Measurements from ENCODE around the gene SERGEF.
A peak's percentile ranks its signal among the peaks of the same experiment; 100 is the strongest.
"Not testable (repeated sequence)": the region's sequence is repeated elsewhere in the genome, so short reads cannot be mapped to it uniquely, and the experiment has no call there.

SERGEF gene

GRCh38 chr11:17914957-17915356 is 97.9 kb downstream of the SERGEF start:
- no peak for DNase-seq (ENCODE audit: low read depth, low spot score)
- H3K27ac ChIP-seq (ENCODE audit: low read length) = no peak overlapping the region
- H3K36me3 ChIP-seq (ENCODE audit: control insufficient read depth, insufficient read depth, low read length) = no peaks in the 10 kb centered on the region
- H3K4me3 ChIP-seq (ENCODE audit: low read length) = no peak overlapping the region
- H3K27me3 ChIP-seq (ENCODE audit: control insufficient read depth, insufficient read depth, low read length) = no peaks in the 10 kb centered on the region
- WGBS (ENCODE audit: insufficient coverage, insufficient read length) = no CpG with 5 or more reads among the region's 4 CpGs
- peaks cover 3% of the 10 kb centered on the region; the same call in 1 of the 2 replicates for H3K4me1 ChIP-seq (ENCODE audit: control insufficient read depth, insufficient read depth, low read length)
- H3K9me3 ChIP-seq (ENCODE audit: control insufficient read depth, insufficient read depth, low read length) = no peaks in the 10 kb centered on the region

- H3K36me3 ChIP-seq (ENCODE audit: control insufficient read depth, insufficient read depth, low read length) = no peaks in the 10 kb centered on the region
- H3K27me3 ChIP-seq (ENCODE audit: control insufficient read depth, insufficient read depth, low read length) = no peaks in the 10 kb centered on the region
- no peak for DNase-seq (ENCODE audit: low read depth, low spot score)
- WGBS (ENCODE audit: insufficient coverage, insufficient read length) = no CpG with 5 or more reads among the region's 1 CpG
- H3K4me3 ChIP-seq (ENCODE audit: low read length) = no peak overlapping the region
- H3K9me3 ChIP-seq (ENCODE audit: control insufficient read depth, insufficient read depth, low read length) = no peaks in the 10 kb centered on the region
- peaks cover 4% of the 10 kb centered on the region; the same call in 1 of the 2 replicates for H3K4me1 ChIP-seq (ENCODE audit: control insufficient read depth, insufficient read depth, low read length)
- no peak overlapping the region for H3K27ac ChIP-seq (ENCODE audit: low read length)
These were observed 105.8 kb downstream of the SERGEF start for GRCh38 chr11:17907046-17907445.

GRCh38 chr11:17906436-17906835 is 106.4 kb downstream of the SERGEF start:
- Histone ChIP-seq H3K27ac (ENCODE audit: low read length) (no peak overlapping the region), H3K4me1 (ENCODE audit: control insufficient read depth, insufficient read depth, low read length) (peaks cover 4% of the 10 kb centered on the region; the same call in 1 of the 2 replicates), H3K9me3 (ENCODE audit: control insufficient read depth, insufficient read depth, low read length) (no peaks in the 10 kb centered on the region), H3K4me3 (ENCODE audit: low read length) (no peak overlapping the region), H3K27me3 (ENCODE audit: control insufficient read depth, insufficient read depth, low read length) (no peaks in the 10 kb centered on the region), H3K36me3 (ENCODE audit: control insufficient read depth, insufficient read depth, low read length) (no peaks in the 10 kb centered on the region)
- peak; percentile 43 for DNase-seq (ENCODE audit: low read depth, low spot score)
- no CpG with 5 or more reads among the region's 7 CpGs for WGBS (ENCODE audit: insufficient coverage, insufficient read length)

- no peak overlapping the region for H3K27ac ChIP-seq (ENCODE audit: low read length)
- no peak overlapping the region for H3K4me3 ChIP-seq (ENCODE audit: low read length)
- no peaks in the 10 kb centered on the region for H3K27me3 ChIP-seq (ENCODE audit: control insufficient read depth, insufficient read depth, low read length)
- no peaks in the 10 kb centered on the region for H3K9me3 ChIP-seq (ENCODE audit: control insufficient read depth, insufficient read depth, low read length)
- DNase-seq (ENCODE audit: low read depth, low spot score) = no peak
- H3K4me1 ChIP-seq (ENCODE audit: control insufficient read depth, insufficient read depth, low read length) = peaks cover 4% of the 10 kb centered on the region; the same call in 1 of the 2 replicates
- H3K36me3 ChIP-seq (ENCODE audit: control insufficient read depth, insufficient read depth, low read length) = no peaks in the 10 kb centered on the region
These were observed 107.4 kb downstream of the SERGEF start for GRCh38 chr11:17905477-17905876.

GRCh38 chr11:17901481-17901880 is 111.4 kb downstream of the SERGEF start:
- Histone ChIP-seq H3K27me3 (ENCODE audit: control insufficient read depth, insufficient read depth, low read length) (no peaks in the 10 kb centered on the region), H3K9me3 (ENCODE audit: control insufficient read depth, insufficient read depth, low read length) (no peaks in the 10 kb centered on the region), H3K4me3 (ENCODE audit: low read length) (no peak overlapping the region), H3K36me3 (ENCODE audit: control insufficient read depth, insufficient read depth, low read length) (no peaks in the 10 kb centered on the region), H3K4me1 (ENCODE audit: control insufficient read depth, insufficient read depth, low read length) (peaks cover 3% of the 10 kb centered on the region; the same call in 1 of the 2 replicates), H3K27ac (ENCODE audit: low read length) (no peak overlapping the region)
- no CpG with 5 or more reads among the region's 2 CpGs for WGBS (ENCODE audit: insufficient coverage, insufficient read length)
- no peak for DNase-seq (ENCODE audit: low read depth, low spot score)

GRCh38 chr11:17898782-17899181 is 114.1 kb downstream of the SERGEF start:
- H3K27me3 ChIP-seq (ENCODE audit: control insufficient read depth, insufficient read depth, low read length) = no peaks in the 10 kb centered on the region
- H3K27ac ChIP-seq (ENCODE audit: low read length) = no peak overlapping the region
- no peak for DNase-seq (ENCODE audit: low read depth, low spot score)
- no peaks in the 10 kb centered on the region for H3K9me3 ChIP-seq (ENCODE audit: control insufficient read depth, insufficient read depth, low read length)
- H3K4me3 ChIP-seq (ENCODE audit: low read length) = no peak overlapping the region
- no CpG with 5 or more reads among the region's 3 CpGs for WGBS (ENCODE audit: insufficient coverage, insufficient read length)
- no peaks in the 10 kb centered on the region for H3K36me3 ChIP-seq (ENCODE audit: control insufficient read depth, insufficient read depth, low read length)
- H3K4me1 ChIP-seq (ENCODE audit: control insufficient read depth, insufficient read depth, low read length) = no peaks in the 10 kb centered on the region

- Histone ChIP-seq H3K4me3 (ENCODE audit: low read length) (no peak overlapping the region), H3K4me1 (ENCODE audit: control insufficient read depth, insufficient read depth, low read length) (no peaks in the 10 kb centered on the region), H3K36me3 (ENCODE audit: control insufficient read depth, insufficient read depth, low read length) (no peaks in the 10 kb centered on the region), H3K27me3 (ENCODE audit: control insufficient read depth, insufficient read depth, low read length) (no peaks in the 10 kb centered on the region), H3K9me3 (ENCODE audit: control insufficient read depth, insufficient read depth, low read length) (no peaks in the 10 kb centered on the region), H3K27ac (ENCODE audit: low read length) (no peak overlapping the region)
- DNase-seq (ENCODE audit: low read depth, low spot score) = no peak
- WGBS (ENCODE audit: insufficient coverage, insufficient read length) = no CpG with 5 or more reads among the region's 1 CpG
These were observed 114.8 kb downstream of the SERGEF start for GRCh38 chr11:17898071-17898470.

GRCh38 chr11:17897495-17897894 is 115.4 kb downstream of the SERGEF start:
- DNase-seq (ENCODE audit: low read depth, low spot score) = no peak
- H3K4me1 ChIP-seq (ENCODE audit: control insufficient read depth, insufficient read depth, low read length) = no peaks in the 10 kb centered on the region
- H3K4me3 ChIP-seq (ENCODE audit: low read length) = no peak overlapping the region
- H3K9me3 ChIP-seq (ENCODE audit: control insufficient read depth, insufficient read depth, low read length) = no peaks in the 10 kb centered on the region
- WGBS (ENCODE audit: insufficient coverage, insufficient read length) = no CpG with 5 or more reads among the region's 1 CpG
- H3K27ac ChIP-seq (ENCODE audit: low read length) = no peak overlapping the region
- H3K27me3 ChIP-seq (ENCODE audit: control insufficient read depth, insufficient read depth, low read length) = no peaks in the 10 kb centered on the region
- no peaks in the 10 kb centered on the region for H3K36me3 ChIP-seq (ENCODE audit: control insufficient read depth, insufficient read depth, low read length)

- H3K4me1 ChIP-seq (ENCODE audit: control insufficient read depth, insufficient read depth, low read length); H3K4me3 ChIP-seq (ENCODE audit: low read length); H3K27ac ChIP-seq (ENCODE audit: low read length); H3K9me3 ChIP-seq (ENCODE audit: control insufficient read depth, insufficient read depth, low read length); H3K27me3 ChIP-seq (ENCODE audit: control insufficient read depth, insufficient read depth, low read length); DNase-seq (ENCODE audit: low read depth, low spot score); H3K36me3 ChIP-seq (ENCODE audit: control insufficient read depth, insufficient read depth, low read length): not testable (repeated sequence)
- 100% methylated on average over 1 of the region's 6 CpGs for WGBS (ENCODE audit: insufficient coverage, insufficient read length)
These were observed 116.2 kb downstream of the SERGEF start for GRCh38 chr11:17896496-17897151.

GRCh38 chr11:17894929-17895658 is 117.8 kb downstream of the SERGEF start:
- Histone ChIP-seq H3K36me3 (ENCODE audit: control insufficient read depth, insufficient read depth, low read length) (no peaks in the 10 kb centered on the region), H3K27ac (ENCODE audit: low read length) (no peak overlapping the region), H3K9me3 (ENCODE audit: control insufficient read depth, insufficient read depth, low read length) (no peaks in the 10 kb centered on the region), H3K4me1 (ENCODE audit: control insufficient read depth, insufficient read depth, low read length) (no peaks in the 10 kb centered on the region), H3K27me3 (ENCODE audit: control insufficient read depth, insufficient read depth, low read length) (no peaks in the 10 kb centered on the region), H3K4me3 (ENCODE audit: low read length) (no peak overlapping the region)
- no CpG with 5 or more reads among the region's 5 CpGs for WGBS (ENCODE audit: insufficient coverage, insufficient read length)
- DNase-seq (ENCODE audit: low read depth, low spot score) = no peak

- Histone ChIP-seq H3K36me3 (ENCODE audit: control insufficient read depth, insufficient read depth, low read length) (no peaks in the 10 kb centered on the region), H3K4me1 (ENCODE audit: control insufficient read depth, insufficient read depth, low read length) (no peaks in the 10 kb centered on the region), H3K4me3 (ENCODE audit: low read length) (no peak overlapping the region), H3K27me3 (ENCODE audit: control insufficient read depth, insufficient read depth, low read length) (no peaks in the 10 kb centered on the region; the same call in 1 of the 2 replicates), H3K27ac (ENCODE audit: low read length) (no peak overlapping the region), H3K9me3 (ENCODE audit: control insufficient read depth, insufficient read depth, low read length) (no peaks in the 10 kb centered on the region)
- WGBS (ENCODE audit: insufficient coverage, insufficient read length) = no CpG with 5 or more reads among the region's 5 CpGs
- DNase-seq (ENCODE audit: low read depth, low spot score) = no peak
These were observed 120.4 kb downstream of the SERGEF start for GRCh38 chr11:17892409-17892808.
